DOHH2 (cell line): ENCODE measurements around the gene ODAD2.
"Not testable (repeated sequence)": the region's sequence is repeated elsewhere in the genome, so short reads cannot be mapped to it uniquely, and the experiment has no call there.

Experiments
- H3F3A ChIP-seq: fragments of 200-600 bp; sonication (generic), shearing (Covaris generic); 2 replicates; pipeline ENCODE4 v1.6.0; 2016; ENCODE audit warnings: antibody characterized with exemption, mild to moderate bottlenecking; ENCODE audit not compliant: control insufficient read depth, insufficient read depth
- H3K27ac ChIP-seq: fragments of 200-600 bp; sonication (generic); 2 replicates; pipeline ENCODE4 v1.5.1; 2014; ENCODE audit warnings: low read depth, mild to moderate bottlenecking, low read length, moderate library complexity
- H3K27me3 ChIP-seq: fragments of 200-600 bp; sonication (generic); 2 replicates; pipeline ENCODE4 v1.6.1; 2014; ENCODE audit warnings: mild to moderate bottlenecking, low read length, mixed read lengths; ENCODE audit not compliant: control insufficient read depth
- H3K36me3 ChIP-seq: fragments of 200-600 bp; sonication (generic); 2 replicates; pipeline ENCODE4 v1.6.1; 2014; ENCODE audit warnings: mild to moderate bottlenecking, low read length, moderate library complexity, mixed read lengths; ENCODE audit not compliant: control insufficient read depth
- H3K4me1 ChIP-seq: fragments of 200-600 bp; sonication (generic); 2 replicates; pipeline ENCODE4 v1.6.1; 2014; ENCODE audit warnings: mild to moderate bottlenecking, low read length, mixed read lengths; ENCODE audit not compliant: control insufficient read depth
- H3K4me2 ChIP-seq: fragments of 200-600 bp; sonication (generic); 2 replicates; pipeline ENCODE4 v1.6.0; 2014; ENCODE audit warnings: mild to moderate bottlenecking, low read length, moderate library complexity
- H3K4me3 ChIP-seq: fragments of 200-600 bp; sonication (generic); 2 replicates; pipeline ENCODE4 v1.5.1; 2014; ENCODE audit warnings: mild to moderate bottlenecking, low read length, mixed read lengths
- H3K79me2 ChIP-seq: fragments of 200-600 bp; sonication (generic); 2 replicates; pipeline ENCODE4 v1.6.1; 2014; ENCODE audit warnings: mild to moderate bottlenecking, low read length, mixed read lengths; ENCODE audit not compliant: control insufficient read depth
- H3K9me2 ChIP-seq: fragments of 200-600 bp; sonication (generic); replicated peaks from 2 replicates; pipeline ENCODE4 v1.6.1; 2014; ENCODE audit warnings: mild to moderate bottlenecking, low read length, mixed read lengths; ENCODE audit not compliant: control insufficient read depth
- H3K9me3 ChIP-seq: fragments of 200-600 bp; sonication (generic); 2 replicates; pipeline ENCODE4 v1.6.1; 2014; ENCODE audit warnings: antibody characterized with exemption, low read length, mixed read lengths; ENCODE audit not compliant: control insufficient read depth, insufficient read depth
- H4K20me1 ChIP-seq: fragments of 200-600 bp; sonication (generic); 2 replicates; pipeline ENCODE4 v1.6.0; 2014; ENCODE audit warnings: low read depth, mild to moderate bottlenecking, antibody characterized with exemption, low read length, moderate library complexity; ENCODE audit not compliant: control insufficient read depth, insufficient read depth
- EZH2phosphoT487 ChIP-seq: fragments of 200-600 bp; sonication (generic); IDR thresholded peaks from 2 replicates; pipeline ENCODE4 v1.6.1; 2017; ENCODE audit warnings: borderline replicate concordance, mild to moderate bottlenecking, antibody characterized with exemption, low read length, moderate library complexity, mixed read lengths
- TF ChIP-seq, protein P1 (sequence below): fragments of 200-600 bp; sonication (generic); IDR thresholded peaks from one replicate; pipeline ENCODE4 v1.5.1; 2014; ENCODE audit warnings: antibody characterized with exemption, mild to moderate bottlenecking, low read depth, low read length; ENCODE audit not compliant: poor library complexity, severe bottlenecking

ODAD2 gene

DNA sequence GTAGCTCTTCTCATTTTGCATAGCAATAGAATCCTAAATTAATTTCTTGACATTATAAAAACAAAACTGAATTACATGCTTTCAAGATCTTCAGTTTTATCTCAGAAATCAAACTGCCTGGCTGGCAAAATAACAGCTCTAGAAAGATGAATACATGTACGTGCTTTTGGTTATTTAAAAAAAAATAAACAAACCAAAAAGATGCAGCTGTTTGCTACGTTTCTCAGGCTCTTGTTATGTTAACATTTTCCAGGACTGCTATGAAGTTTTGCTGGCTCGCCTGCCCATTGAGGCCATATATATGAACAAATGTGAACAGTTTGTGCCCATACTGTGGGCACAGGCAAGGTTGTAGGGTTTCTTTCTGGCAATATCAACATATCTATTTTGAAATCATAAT is 86.6 kb downstream of the ODAD2 start:
- no peaks in the 10 kb centered on the region for H3K79me2 ChIP-seq
- H4K20me1 ChIP-seq = no peaks in the 10 kb centered on the region
- H3K4me1 ChIP-seq = no peaks in the 10 kb centered on the region
- no peaks in the 10 kb centered on the region for H3F3A ChIP-seq
- no peaks in the 10 kb centered on the region for H3K27me3 ChIP-seq
- no peaks in the 10 kb centered on the region for H3K9me2 ChIP-seq
- no peak overlapping the region for H3K4me3 ChIP-seq
- TF ChIP-seq, protein P1, sequence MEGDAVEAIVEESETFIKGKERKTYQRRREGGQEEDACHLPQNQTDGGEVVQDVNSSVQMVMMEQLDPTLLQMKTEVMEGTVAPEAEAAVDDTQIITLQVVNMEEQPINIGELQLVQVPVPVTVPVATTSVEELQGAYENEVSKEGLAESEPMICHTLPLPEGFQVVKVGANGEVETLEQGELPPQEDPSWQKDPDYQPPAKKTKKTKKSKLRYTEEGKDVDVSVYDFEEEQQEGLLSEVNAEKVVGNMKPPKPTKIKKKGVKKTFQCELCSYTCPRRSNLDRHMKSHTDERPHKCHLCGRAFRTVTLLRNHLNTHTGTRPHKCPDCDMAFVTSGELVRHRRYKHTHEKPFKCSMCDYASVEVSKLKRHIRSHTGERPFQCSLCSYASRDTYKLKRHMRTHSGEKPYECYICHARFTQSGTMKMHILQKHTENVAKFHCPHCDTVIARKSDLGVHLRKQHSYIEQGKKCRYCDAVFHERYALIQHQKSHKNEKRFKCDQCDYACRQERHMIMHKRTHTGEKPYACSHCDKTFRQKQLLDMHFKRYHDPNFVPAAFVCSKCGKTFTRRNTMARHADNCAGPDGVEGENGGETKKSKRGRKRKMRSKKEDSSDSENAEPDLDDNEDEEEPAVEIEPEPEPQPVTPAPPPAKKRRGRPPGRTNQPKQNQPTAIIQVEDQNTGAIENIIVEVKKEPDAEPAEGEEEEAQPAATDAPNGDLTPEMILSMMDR = no peak
- TF ChIP-seq EZH2phosphoT487 = no peak
- no peaks in the 10 kb centered on the region for H3K9me3 ChIP-seq
- H3K4me2 ChIP-seq = no peak overlapping the region
- H3K27ac ChIP-seq = no peak overlapping the region
- no peaks in the 10 kb centered on the region for H3K36me3 ChIP-seq

DNA sequence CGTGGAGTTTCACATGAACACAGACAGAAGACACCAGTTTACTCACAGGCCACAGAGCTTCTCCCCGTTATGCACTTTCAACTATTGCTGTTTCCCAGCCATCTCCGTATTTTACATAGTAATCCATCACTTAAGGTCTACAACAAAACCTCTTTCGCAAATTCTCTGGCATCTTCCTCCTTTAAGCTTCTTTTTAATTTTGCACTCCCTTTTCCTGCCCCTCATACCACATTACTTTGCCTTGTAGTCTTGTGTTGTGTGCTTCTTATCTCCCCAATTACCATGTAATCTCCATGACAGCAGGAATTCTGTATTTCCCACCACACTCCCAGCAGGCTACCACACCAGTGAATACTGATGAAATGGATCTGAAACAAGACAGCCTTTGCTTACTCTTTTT is 87.3 kb downstream of the ODAD2 start:
- Histone ChIP-seq H3F3A (no peaks in the 10 kb centered on the region), H3K4me1 (no peaks in the 10 kb centered on the region), H3K79me2 (no peaks in the 10 kb centered on the region), H3K9me2 (no peaks in the 10 kb centered on the region), H3K9me3 (no peaks in the 10 kb centered on the region), H3K4me3 (no peak overlapping the region), H4K20me1 (no peaks in the 10 kb centered on the region), H3K27me3 (no peaks in the 10 kb centered on the region), H3K27ac (no peak overlapping the region), H3K4me2 (no peak overlapping the region), H3K36me3 (no peaks in the 10 kb centered on the region)
- TF ChIP-seq EZH2phosphoT487 = no peak
- TF ChIP-seq, protein P1 = no peak

DNA sequence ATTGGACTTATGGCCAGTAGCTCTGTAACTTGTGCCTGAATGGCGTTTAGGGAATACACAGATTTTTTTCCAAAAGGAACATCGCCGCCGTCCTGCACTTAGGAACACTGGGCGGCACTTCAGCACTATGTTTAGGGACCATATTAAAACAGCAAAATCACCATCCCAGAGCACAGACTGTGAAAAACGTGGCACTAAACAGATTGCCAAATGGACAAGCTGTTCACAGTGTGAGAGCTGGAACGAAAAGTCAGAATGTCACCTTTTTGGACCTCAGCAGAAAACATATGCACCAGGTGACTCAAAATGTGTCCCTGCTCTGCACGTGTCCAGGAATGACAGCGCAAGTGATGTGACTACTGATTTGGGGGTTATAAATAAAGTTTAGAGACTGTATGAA is 87.9 kb downstream of the ODAD2 start:
- no peaks in the 10 kb centered on the region for H3K27me3 ChIP-seq
- H3K4me3 ChIP-seq = no peak overlapping the region
- H3K9me3 ChIP-seq = no peaks in the 10 kb centered on the region
- H3K9me2 ChIP-seq = no peaks in the 10 kb centered on the region
- H3K36me3 ChIP-seq = no peaks in the 10 kb centered on the region
- TF ChIP-seq, protein P1 = no peak
- no peak for TF ChIP-seq EZH2phosphoT487
- no peaks in the 10 kb centered on the region for H3K4me1 ChIP-seq
- no peak overlapping the region for H3K27ac ChIP-seq
- H3K4me2 ChIP-seq = no peak overlapping the region
- no peaks in the 10 kb centered on the region for H3F3A ChIP-seq
- H4K20me1 ChIP-seq = no peaks in the 10 kb centered on the region
- H3K79me2 ChIP-seq = no peaks in the 10 kb centered on the region

DNA sequence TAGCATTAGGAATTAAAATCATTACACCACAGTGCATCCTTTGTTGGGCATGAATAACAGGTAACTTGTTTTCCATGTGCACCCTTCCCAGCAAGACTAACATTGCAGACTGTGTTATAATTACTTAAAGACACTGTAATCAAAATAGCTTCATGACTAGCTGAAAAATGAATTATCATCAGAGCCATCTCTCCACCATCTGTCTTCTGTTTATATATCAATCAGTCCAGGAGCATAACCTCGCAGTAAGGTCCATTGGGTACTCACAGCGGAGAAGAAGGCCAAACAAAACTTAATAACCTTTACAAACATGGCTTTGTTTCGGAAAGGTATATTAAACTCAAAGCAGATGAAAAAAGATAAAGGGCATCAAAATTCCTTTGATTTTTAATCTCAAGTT is 90.6 kb downstream of the ODAD2 start:
- TF ChIP-seq, protein P1 = no peak
- Histone ChIP-seq H3K9me2 (no peaks in the 10 kb centered on the region; the same call in 1 of the 2 replicates), H4K20me1 (no peaks in the 10 kb centered on the region), H3K36me3 (no peaks in the 10 kb centered on the region), H3F3A (no peaks in the 10 kb centered on the region), H3K79me2 (no peaks in the 10 kb centered on the region), H3K27me3 (no peaks in the 10 kb centered on the region), H3K4me3 (no peak overlapping the region), H3K9me3 (no peaks in the 10 kb centered on the region), H3K4me2 (no peak overlapping the region), H3K4me1 (no peaks in the 10 kb centered on the region), H3K27ac (no peak overlapping the region)

DNA sequence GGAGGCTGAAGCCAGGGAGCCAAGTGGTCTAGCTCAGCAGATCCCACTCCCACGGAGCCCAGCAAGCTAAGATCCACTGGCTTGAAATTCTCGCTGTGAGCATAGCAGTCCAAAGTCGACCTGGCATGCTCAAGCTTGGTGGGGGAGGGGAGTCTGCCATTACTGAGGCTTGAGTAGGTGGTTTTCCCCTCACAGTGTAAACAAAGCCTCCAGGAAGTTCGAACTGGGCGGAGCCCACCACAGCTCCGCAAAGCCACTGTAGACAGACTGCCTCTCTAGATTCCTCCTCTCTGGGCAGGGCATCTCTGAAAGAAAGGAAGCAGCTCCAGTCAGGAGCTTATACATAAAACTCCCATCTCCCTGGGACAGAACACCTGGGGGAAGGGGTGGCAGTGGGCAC is 99.4 kb downstream of the ODAD2 start:
- H3K79me2 ChIP-seq, H3K4me3 ChIP-seq, H3F3A ChIP-seq, H3K9me3 ChIP-seq, H3K9me2 ChIP-seq, H3K27ac ChIP-seq, H4K20me1 ChIP-seq, H3K4me2 ChIP-seq, H3K4me1 ChIP-seq, H3K36me3 ChIP-seq, H3K27me3 ChIP-seq: not testable (repeated sequence)
